Neutrophil (primary cell): ENCODE data around the gene AKT1S1.

Source experiments
- H3K27ac ChIP-seq: fragments of 200-600 bp; sonication (generic); 2 replicates; pipeline ENCODE4 v1.5.1; 2016; ENCODE audit warnings: mild to moderate bottlenecking, moderate library complexity
- H3K27me3 ChIP-seq: fragments of 200-600 bp; sonication (generic); 2 replicates; pipeline ENCODE4 v1.6.0; 2016; ENCODE audit warnings: mild to moderate bottlenecking
- H3K36me3 ChIP-seq: fragments of 200-600 bp; sonication (generic); 2 replicates; pipeline ENCODE4 v1.5.1; 2017
- H3K4me1 ChIP-seq, 2 experiments: fragments of 200-600 bp in 1 of 2; sonication (generic) in 1 of 2; 1 replicate in 1 of 2; 2 replicates in 1 of 2; pipeline versions ENCODE4 v1.5.1 to v1.6.1; 2013 to 2016; ENCODE audit warnings: low read depth in 1 of 2, low read length in 1 of 2, mild to moderate bottlenecking in 1 of 2, moderate library complexity in 1 of 2; ENCODE audit not compliant: control insufficient read depth in 1 of 2, insufficient read depth in 1 of 2
- H3K4me3 ChIP-seq, 2 experiments: fragments of 200-600 bp in 1 of 2; sonication (generic) in 1 of 2; 1 replicate in 1 of 2; 2 replicates in 1 of 2; pipeline ENCODE4 v1.5.1; 2013 to 2016; ENCODE audit warnings: low read depth in 1 of 2, low read length in 1 of 2, mild to moderate bottlenecking in 1 of 2, moderate library complexity in 1 of 2
- H3K9me3 ChIP-seq: fragments of 200-600 bp; sonication (generic); 2 replicates; pipeline ENCODE4 v1.5.1; 2016
- CTCF ChIP-seq: fragments of 200-600 bp; sonication (generic); IDR thresholded peaks from 2 replicates; pipeline ENCODE4 v1.5.1; 2016; ENCODE audit warnings: antibody characterized with exemption

AKT1S1 gene

GRCh38 chr19:49887665-49888509, 10.7 kb upstream of the AKT1S1 start:
- Histone ChIP-seq H3K36me3 (peaks cover 46% of the 10 kb centered on the region), H3K4me3 (no peak overlapping the region), H3K27me3 (peaks cover 41% of the 10 kb centered on the region), H3K9me3 (no peaks in the 10 kb centered on the region), H3K27ac (no peak overlapping the region), H3K4me1 (peaks cover 9 to 11% of the 10 kb centered on the region in 2 experiments)
- TF ChIP-seq CTCF: no peak

GRCh38 chr19:49887037-49887664, 10.0 kb upstream of the AKT1S1 start:
- no peak overlapping the region for H3K27ac ChIP-seq
- H3K36me3 ChIP-seq: peaks cover 53% of the 10 kb centered on the region
- H3K27me3 ChIP-seq: peaks cover 33% of the 10 kb centered on the region
- TF ChIP-seq CTCF: no peak
- H3K4me1 ChIP-seq: peaks cover 9 to 11% of the 10 kb centered on the region in 2 experiments
- H3K9me3 ChIP-seq: no peaks in the 10 kb centered on the region
- no peak overlapping the region for H3K4me3 ChIP-seq

GRCh38 chr19:49884760-49885159, 7.6 kb upstream of the AKT1S1 start:
- Histone ChIP-seq H3K4me3 (no peak overlapping the region), H3K36me3 (peaks cover 74% of the 10 kb centered on the region)

GRCh38 chr19:49884109-49884508, 7.0 kb upstream of the AKT1S1 start:
- H3K4me1 ChIP-seq: peaks cover 3 to 5% of the 10 kb centered on the region in 2 experiments
- no peaks in the 10 kb centered on the region for H3K9me3 ChIP-seq
- no peak for TF ChIP-seq CTCF
- peaks cover 74% of the 10 kb centered on the region for H3K36me3 ChIP-seq
- H3K27ac ChIP-seq: no peak overlapping the region
- no peak overlapping the region for H3K4me3 ChIP-seq
- peaks cover 5% of the 10 kb centered on the region for H3K27me3 ChIP-seq

More at GRCh38 chr19:49884760-49885159, 7.6 kb upstream of the AKT1S1 start:
- no peak for TF ChIP-seq CTCF
- Histone ChIP-seq H3K4me1 (peaks cover 2% of the 10 kb centered on the region in 2 experiments), H3K9me3 (no peaks in the 10 kb centered on the region), H3K27me3 (peaks cover 12% of the 10 kb centered on the region), H3K27ac (no peak overlapping the region)

- Histone ChIP-seq H3K4me1 (peaks cover 13 to 16% of the 10 kb centered on the region in 2 experiments), H3K9me3 (no peaks in the 10 kb centered on the region), H3K27me3 (no peaks in the 10 kb centered on the region), H3K36me3 (peaks cover 64% of the 10 kb centered on the region), H3K27ac (no peak overlapping the region), H3K4me3 (no peak overlapping the region)
- TF ChIP-seq CTCF: no peak
Measured at GRCh38 chr19:49883094-49883493, 5.9 kb upstream of the AKT1S1 start.
